Activated CD8-positive, alpha-beta T cell treated with anti-CD3 and anti-CD28 coated beads for 36 hours (primary cell): ENCODE measurements around the gene PLS1. TPM values are rescaled to one million over a fixed set of nuclear protein-coding genes. Genes with fewer than 3 reads are reported as not detected.

Source experiments
- ATAC-seq: fragments of 200-7000 bp; cut with Tn5 transposase; one replicate; pipeline ENCODE4 v1.10.0; 2021; ENCODE audit warnings: mild to moderate bottlenecking, moderate library complexity
- CTCF ChIA-PET: fragments of 350-600 bp; sonication (Branson Sonifier 250); formaldehyde crosslinking; loops from one replicate; lab custom pipeline; 2021; ENCODE audit warnings: antibody characterized with exemption; lab: Charles Lee
- POLR2A ChIA-PET: fragments of 350-600 bp; sonication (Branson Sonifier 250); formaldehyde crosslinking; loops from one replicate; lab custom pipeline; 2021; ENCODE audit warnings: antibody characterized with exemption; lab: Charles Lee
- DNase-seq: peaks from one replicate; pipeline ENCODE4 v3.0.0-alpha.2; 2020
- H3K27ac Mint-ChIP-seq: one replicate; pipeline ENCODE4 v1.8.0; 2021; ENCODE audit warnings: mild to moderate bottlenecking, mixed read lengths
- H3K27me3 Mint-ChIP-seq: one replicate; pipeline ENCODE4 v1.8.0; 2021; ENCODE audit warnings: mixed read lengths
- H3K36me3 Mint-ChIP-seq: one replicate; pipeline ENCODE4 v1.8.0; 2021; ENCODE audit warnings: low read depth, mixed read lengths
- H3K4me1 Mint-ChIP-seq: one replicate; pipeline ENCODE4 v1.8.0; 2021; ENCODE audit warnings: low read depth, mixed read lengths
- H3K4me3 Mint-ChIP-seq: one replicate; pipeline ENCODE4 v1.8.0; 2021; ENCODE audit warnings: mild to moderate bottlenecking, moderate library complexity, mixed read lengths
- H3K9me3 Mint-ChIP-seq: one replicate; pipeline ENCODE4 v1.8.0; 2021; ENCODE audit warnings: mixed read lengths
- CTCF ChIP-seq: fragments of 200-600 bp; IDR thresholded peaks from one replicate; pipeline ENCODE4 v1.8.0; 2022; ENCODE audit warnings: antibody characterized with exemption, mild to moderate bottlenecking
- intact Hi-C: fragments of 100-400 bp; cut with micrococcal nuclease; formaldehyde crosslinking; loops from one replicate; pipeline ENCODE4 v1.10.0; 2022
- total RNA-seq, 2 experiments: library from RNA; stranded (reverse); gene quantifications; one replicate each; pipeline ENCODE4 v1.2.3, GENCODE V29; 2021

The PLS1 gene
- total RNA-seq, 2 experiments from 2014 or later, result 4.7 to 5.6 TPM

- DNase-seq, result no peak
These were observed 129.2 kb downstream of the PLS1 start for GRCh38 chr3:142725357-142725739.

GRCh38 chr3:142726017-142726416, 129.8 kb downstream of the PLS1 start:
- DNase-seq, result no peak
- peaks cover 23% of the 10 kb centered on the region for H3K27me3 Mint-ChIP-seq
- no peak overlapping the region for H3K4me3 Mint-ChIP-seq
- no peak overlapping the region for H3K27ac Mint-ChIP-seq
- H3K4me1 Mint-ChIP-seq, result peaks cover 6% of the 10 kb centered on the region
- TF ChIP-seq CTCF, result no peak
- intact Hi-C loops, result loop anchor here (10.0 kb wide), 1 partner anchor 151 kb away; the partner anchor contains the start of gene ATR
- no peaks in the 10 kb centered on the region for H3K9me3 Mint-ChIP-seq
- no peak for ATAC-seq
- CTCF ChIA-PET, result no interaction called here
- no peaks in the 10 kb centered on the region for H3K36me3 Mint-ChIP-seq
- POLR2A ChIA-PET, result no interaction called here

More at GRCh38 chr3:142725357-142725739, 129.2 kb downstream of the PLS1 start:
- Mint-ChIP-seq H3K27me3 (peaks cover 29% of the 10 kb centered on the region), H3K4me1 (peaks cover 6% of the 10 kb centered on the region), H3K4me3 (peak overlapping the region; percentile 85), H3K27ac (no peak overlapping the region), H3K36me3 (no peaks in the 10 kb centered on the region), H3K9me3 (no peaks in the 10 kb centered on the region)
- ATAC-seq, result no peak
- intact Hi-C loops, result loop anchor here (10.0 kb wide), 1 partner anchor 151 kb away; the partner anchor contains the start of gene ATR
- ChIA-PET POLR2A (no interaction called here), CTCF (no interaction called here)
- no peak for TF ChIP-seq CTCF

- no peaks in the 10 kb centered on the region for H3K27me3 Mint-ChIP-seq
- DNase-seq, result no peak
- intact Hi-C loops, result no loop called here
- no peak for TF ChIP-seq CTCF
- POLR2A ChIA-PET, result interaction anchor here (0.7 to 1.2 kb wide), 2 partner anchors 21 to 136 kb away, joined by 3 read pairs; partner anchors contain the start of gene PLS1
- H3K9me3 Mint-ChIP-seq, result no peaks in the 10 kb centered on the region
- H3K4me1 Mint-ChIP-seq, result no peaks in the 10 kb centered on the region
- no peak overlapping the region for H3K27ac Mint-ChIP-seq
- no peaks in the 10 kb centered on the region for H3K36me3 Mint-ChIP-seq
- CTCF ChIA-PET, result no interaction called here
- H3K4me3 Mint-ChIP-seq, result no peak overlapping the region
- ATAC-seq, result no peak
These were observed 135.9 kb downstream of the PLS1 start for GRCh38 chr3:142732066-142732465.

- no peak for TF ChIP-seq CTCF
- Mint-ChIP-seq H3K4me1 (no peaks in the 10 kb centered on the region), H3K27me3 (no peaks in the 10 kb centered on the region), H3K9me3 (no peaks in the 10 kb centered on the region), H3K36me3 (no peaks in the 10 kb centered on the region), H3K4me3 (no peak overlapping the region), H3K27ac (no peak overlapping the region)
- intact Hi-C loops, result no loop called here
- POLR2A ChIA-PET, result no interaction called here
- ATAC-seq (no peak), DNase-seq (no peak)
- CTCF ChIA-PET, result no interaction called here
These were observed 138.6 kb downstream of the PLS1 start for GRCh38 chr3:142734834-142735233.

GRCh38 chr3:142735462-142735861, 139.3 kb downstream of the PLS1 start:
- POLR2A ChIA-PET, result no interaction called here
- H3K27ac Mint-ChIP-seq, result no peak overlapping the region
- no peak for DNase-seq
- no peak for TF ChIP-seq CTCF
- ATAC-seq, result no peak
- H3K36me3 Mint-ChIP-seq, result no peaks in the 10 kb centered on the region
- no peaks in the 10 kb centered on the region for H3K4me1 Mint-ChIP-seq
- CTCF ChIA-PET, result no interaction called here
- no peaks in the 10 kb centered on the region for H3K9me3 Mint-ChIP-seq
- H3K4me3 Mint-ChIP-seq, result no peak overlapping the region
- intact Hi-C loops, result no loop called here
- H3K27me3 Mint-ChIP-seq, result no peaks in the 10 kb centered on the region
